Measurements from ENCODE around the gene CCNG2.

DNA sequence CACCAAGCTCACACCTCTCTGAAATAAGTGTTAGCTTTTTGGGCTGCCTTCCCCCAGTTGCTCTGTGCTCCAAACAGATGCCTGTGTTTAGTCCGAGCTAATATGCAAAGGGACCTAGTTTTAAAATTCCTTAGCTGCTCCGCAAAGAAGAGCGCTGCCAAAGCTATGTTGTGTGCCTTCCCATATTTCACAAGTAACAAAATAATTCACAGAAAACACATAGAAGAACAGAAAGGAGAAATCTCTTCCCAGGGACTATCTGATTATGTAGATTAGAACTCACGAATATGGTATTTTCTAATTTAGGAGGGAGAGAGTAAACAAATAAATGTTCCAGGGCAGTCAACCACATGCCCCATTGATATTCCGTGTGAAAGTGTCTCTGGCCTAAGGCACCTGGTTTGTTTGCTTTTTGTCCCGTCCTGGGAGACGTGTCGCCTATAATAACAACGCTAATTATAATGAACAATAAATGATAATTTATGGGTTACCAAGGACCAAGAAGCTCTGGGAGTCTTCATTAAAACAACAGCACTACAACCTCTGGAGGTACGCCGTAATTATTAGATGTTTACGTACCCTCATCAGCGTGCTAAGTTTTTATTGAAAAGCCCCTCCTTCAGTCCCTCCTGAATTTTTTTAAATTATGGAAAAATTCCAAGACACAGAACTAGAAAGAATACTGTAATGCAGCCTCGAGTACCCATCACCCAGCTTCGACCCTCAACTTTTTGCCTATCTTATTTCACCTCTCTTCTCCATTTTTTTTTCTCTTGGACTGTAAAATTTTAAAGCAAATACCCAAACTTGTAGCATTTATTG is 1.2 kb upstream of the CCNG2 start:
- TF ChIP-seq, protein P1, sequence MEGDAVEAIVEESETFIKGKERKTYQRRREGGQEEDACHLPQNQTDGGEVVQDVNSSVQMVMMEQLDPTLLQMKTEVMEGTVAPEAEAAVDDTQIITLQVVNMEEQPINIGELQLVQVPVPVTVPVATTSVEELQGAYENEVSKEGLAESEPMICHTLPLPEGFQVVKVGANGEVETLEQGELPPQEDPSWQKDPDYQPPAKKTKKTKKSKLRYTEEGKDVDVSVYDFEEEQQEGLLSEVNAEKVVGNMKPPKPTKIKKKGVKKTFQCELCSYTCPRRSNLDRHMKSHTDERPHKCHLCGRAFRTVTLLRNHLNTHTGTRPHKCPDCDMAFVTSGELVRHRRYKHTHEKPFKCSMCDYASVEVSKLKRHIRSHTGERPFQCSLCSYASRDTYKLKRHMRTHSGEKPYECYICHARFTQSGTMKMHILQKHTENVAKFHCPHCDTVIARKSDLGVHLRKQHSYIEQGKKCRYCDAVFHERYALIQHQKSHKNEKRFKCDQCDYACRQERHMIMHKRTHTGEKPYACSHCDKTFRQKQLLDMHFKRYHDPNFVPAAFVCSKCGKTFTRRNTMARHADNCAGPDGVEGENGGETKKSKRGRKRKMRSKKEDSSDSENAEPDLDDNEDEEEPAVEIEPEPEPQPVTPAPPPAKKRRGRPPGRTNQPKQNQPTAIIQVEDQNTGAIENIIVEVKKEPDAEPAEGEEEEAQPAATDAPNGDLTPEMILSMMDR (IDR thresholded peaks at IDR 0.05; ENCODE audit: insufficient read depth, low read length, poor library complexity, severe bottlenecking), result no peak
- TF ChIP-seq EZH2phosphoT487 (conservative IDR thresholded peaks at IDR 0.05; ENCODE audit: low read length), result no peak
